Motor neuron (in vitro differentiated cells): ENCODE data around the gene TSPAN17. TPM values are rescaled to one million over a fixed set of nuclear protein-coding genes. Genes with fewer than 3 reads are reported as not detected.

Experiments used
- ATAC-seq, 8 experiments: fragments of 200-7000 bp; cut with Tn5 transposase; replicated peaks in 6 of 8; 2 replicates each; pipeline ENCODE4 v1.8.0; 2021; ENCODE audit warnings: mild to moderate bottlenecking in 8 of 8, moderate library complexity in 8 of 8
- H3K27ac ChIP-seq, 2 donors: fragments of 250-450 bp; sonication (Bioruptor Pico); 2 replicates each; pipeline ENCODE4 v1.9.0; 2021; ENCODE audit warnings: antibody characterized with exemption in 2 of 2, mild to moderate bottlenecking in 2 of 2, moderate library complexity in 1 of 2
- H3K4me1 ChIP-seq, 2 donors: fragments of 250-450 bp; sonication (Bioruptor Pico); replicated peaks in 1 of 2; 2 replicates each; pipeline ENCODE4 v1.6.1; 2021; ENCODE audit warnings: antibody characterized with exemption in 2 of 2, mild to moderate bottlenecking in 2 of 2, moderate library complexity in 1 of 2
- H3K4me3 ChIP-seq, 5 donors: fragments of 250-450 bp; sonication (Bioruptor Pico); 2 replicates each; pipeline ENCODE4 v1.9.0; 2021; ENCODE audit warnings: antibody characterized with exemption in 5 of 5, mild to moderate bottlenecking in 5 of 5, moderate library complexity in 4 of 5
- WGBS, 10 experiments: fragments of 450-650 bp; shearing (Covaris generic); methylation state at CpG; one replicate each; pipeline ENCODE4 v1.0.0; 2022; 5-methylcytosine and 5-hydroxymethylcytosine counted together
- in situ Hi-C, 9 experiments: fragments of 400-800 bp; cut with MboI; loops; one replicate each; pipeline ENCODE4 v1.15.0; 2021; ENCODE audit warnings: low sequenced_read_pairs in 9 of 9, low pct_unique_long_range_greater_than_20kb in 2 of 9; ENCODE audit not compliant: unreplicated experiment in 9 of 9
- total RNA-seq, 8 experiments: library from RNA; unstranded; fragments of 300-600 nt; gene quantifications; 2 replicates each; pipeline versions ENCODE4 v1.2.3 to v1.2.4, GENCODE V29; 2022

TSPAN17 gene
- total RNA-seq, 8 experiments from 2014 or later, result 16.5 to 62.7 (median 25.1) TPM

GRCh38 chr5:176625966-176626875, 21.1 kb upstream of the TSPAN17 start:
- WGBS, 10 experiments, result 20 to 58% (median 36%) methylated on average over 1 to 9 of the region's 25 CpGs; no CpG with 5 or more reads in 2 of the 10 experiments
- peak in 5 of 8 experiments; percentile 9 to 38 (median 28) for ATAC-seq

GRCh38 chr5:176626876-176627236, 20.4 kb upstream of the TSPAN17 start:
- no peak for ATAC-seq
- no peak overlapping the region for H3K4me3 ChIP-seq
- in situ Hi-C loops, result loop anchor here in 1 of 9 experiments (25.0 kb wide), 1 partner anchor 890 kb away; no protein-coding TSS in a partner anchor

More at GRCh38 chr5:176625966-176626875, 21.1 kb upstream of the TSPAN17 start:
- in situ Hi-C loops, result loop anchor here in 1 of 9 experiments (25.0 kb wide), 1 partner anchor 889 kb away; no protein-coding TSS in a partner anchor
- Histone ChIP-seq H3K27ac (no peak overlapping the region), H3K4me3 (no peak overlapping the region), H3K4me1 (peaks cover 11 to 13% of the 10 kb centered on the region in 2 donors)

GRCh38 chr5:176627582-176627981, 19.7 kb upstream of the TSPAN17 start:
- in situ Hi-C loops, result loop anchor here in 1 of 9 experiments (25.0 kb wide), 1 partner anchor 890 kb away; no protein-coding TSS in a partner anchor
- 33 to 100% (median 67%) methylated on average over 1 to 3 of the region's 5 CpGs; no CpG with 5 or more reads in 7 of the 10 experiments for WGBS, 10 experiments
- no peak for ATAC-seq

More at GRCh38 chr5:176626876-176627236, 20.4 kb upstream of the TSPAN17 start:
- WGBS, 10 experiments, result no CpG with 5 or more reads among the region's 7 CpGs
- no peak overlapping the region for H3K27ac ChIP-seq
- H3K4me1 ChIP-seq, result peaks cover 11 to 13% of the 10 kb centered on the region in 2 donors

GRCh38 chr5:176628406-176629228, 18.7 kb upstream of the TSPAN17 start:
- no peak overlapping the region for H3K4me3 ChIP-seq
- WGBS, 10 experiments, result 43 to 88% (median 68%) methylated on average over 1 to 10 of the region's 13 CpGs; no CpG with 5 or more reads in 1 of the 10 experiments
- in situ Hi-C loops, result loop anchor here in 1 of 9 experiments (25.0 kb wide), 1 partner anchor 891 kb away; no protein-coding TSS in a partner anchor

More at GRCh38 chr5:176627582-176627981, 19.7 kb upstream of the TSPAN17 start:
- Histone ChIP-seq H3K4me1 (peaks cover 11 to 13% of the 10 kb centered on the region in 2 donors), H3K4me3 (no peak overlapping the region), H3K27ac (no peak overlapping the region)

GRCh38 chr5:176629317-176629852, 17.9 kb upstream of the TSPAN17 start:
- WGBS, 10 experiments, result 12% methylated on average over 5 of the region's 34 CpGs; no CpG with 5 or more reads in 9 of the 10 experiments
- peaks cover 11 to 13% of the 10 kb centered on the region in 2 donors for H3K4me1 ChIP-seq
- peak overlapping the region; percentile 36 to 54 (median 47) for H3K4me3 ChIP-seq
- in situ Hi-C loops, result loop anchor here in 1 of 9 experiments (25.0 kb wide), 1 partner anchor 892 kb away; no protein-coding TSS in a partner anchor
- ATAC-seq, result no peak
- no peak overlapping the region for H3K27ac ChIP-seq

More at GRCh38 chr5:176628406-176629228, 18.7 kb upstream of the TSPAN17 start:
- peaks cover 11 to 13% of the 10 kb centered on the region in 2 donors for H3K4me1 ChIP-seq
- no peak for ATAC-seq
- no peak overlapping the region for H3K27ac ChIP-seq

- in situ Hi-C loops, result loop anchor here in 1 of 9 experiments (25.0 kb wide), 1 partner anchor 893 kb away; no protein-coding TSS in a partner anchor
- ATAC-seq, result peak; percentile 86 to 96 (median 89)
- WGBS, 10 experiments, result 7% methylated on average over 3 of the region's 94 CpGs; no CpG with 5 or more reads in 9 of the 10 experiments
- H3K4me1 ChIP-seq, result peaks cover 11 to 13% of the 10 kb centered on the region in 2 donors
- H3K27ac ChIP-seq, result no peak within 1 kb of the TSS
- peak within 1 kb of the TSS; percentile 36 to 54 (median 47) for H3K4me3 ChIP-seq
Measured at GRCh38 chr5:176629853-176630680, 17.2 kb upstream of the TSPAN17 start, which contains the start of the genes EIF4E1B and SNCB. TSS of gene EIF4E1B (plus strand) at chr5:176630675. CDS start at chr5:176642788, 12,113 bp downstream. TSS of gene SNCB (minus strand) at chr5:176630534. CDS start at chr5:176629654, 880 bp downstream.

GRCh38 chr5:176630681-176631222, 16.5 kb upstream of the TSPAN17 start:
- 0 to 52% (median 8%) methylated on average over 1 to 10 of the region's 20 CpGs; no CpG with 5 or more reads in 1 of the 10 experiments for WGBS, 10 experiments
- in situ Hi-C loops, result loop anchor here in 1 of 9 experiments (25.0 kb wide), 1 partner anchor 893 kb away; no protein-coding TSS in a partner anchor
- Histone ChIP-seq H3K27ac (no peak overlapping the region), H3K4me3 (peak overlapping the region; percentile 36 to 54 (median 47)), H3K4me1 (peaks cover 11 to 13% of the 10 kb centered on the region in 2 donors)
- peak in 5 of 8 experiments; percentile 10 to 36 (median 16) for ATAC-seq

GRCh38 chr5:176631383-176632200, 15.7 kb upstream of the TSPAN17 start:
- WGBS, 10 experiments, result 40 to 88% (median 63%) methylated on average over 1 to 6 of the region's 7 CpGs
- H3K4me1 ChIP-seq, result peaks cover 7 to 11% of the 10 kb centered on the region in 2 donors
- in situ Hi-C loops, result loop anchor here in 1 of 9 experiments (25.0 kb wide), 1 partner anchor 894 kb away; no protein-coding TSS in a partner anchor
- ATAC-seq, result no peak
- no peak overlapping the region for H3K27ac ChIP-seq
- peak overlapping the region in 3 of 5 donors; percentile 47 to 54 (median 51) for H3K4me3 ChIP-seq

- ATAC-seq, result no peak
- in situ Hi-C loops, result loop anchor here in 1 of 9 experiments (25.0 kb wide), 1 partner anchor 895 kb away; no protein-coding TSS in a partner anchor
- 100% methylated on average over 1 of the region's 2 CpGs; no CpG with 5 or more reads in 9 of the 10 experiments for WGBS, 10 experiments
- Histone ChIP-seq H3K4me3 (no peak overlapping the region), H3K27ac (no peak overlapping the region), H3K4me1 (peaks cover 7 to 11% of the 10 kb centered on the region in 2 donors)
Measured at GRCh38 chr5:176632745-176633144, 14.5 kb upstream of the TSPAN17 start.

- H3K4me3 ChIP-seq, result no peak overlapping the region
- H3K27ac ChIP-seq, result no peak overlapping the region
- in situ Hi-C loops, result loop anchor here in 1 of 9 experiments (25.0 kb wide), 1 partner anchor 896 kb away; no protein-coding TSS in a partner anchor
- no peak for ATAC-seq
- peaks cover 7 to 11% of the 10 kb centered on the region in 2 donors for H3K4me1 ChIP-seq
- 0 to 50% (median 17%) methylated on average over 1 to 6 of the region's 6 CpGs; no CpG with 5 or more reads in 1 of the 10 experiments for WGBS, 10 experiments
Measured at GRCh38 chr5:176633598-176633997, 13.7 kb upstream of the TSPAN17 start.
